Neural crest cell (in vitro differentiated cells): Measurements from ENCODE around the gene SLC22A7. TPM values are rescaled to one million over a fixed set of nuclear protein-coding genes. Genes with fewer than 3 reads are reported as not detected.

Experiments
- DNase-seq: peaks from one replicate; pipeline ENCODE4 v3.0.0; 2021; ENCODE audit warnings: low read depth, mixed read lengths, low spot score
- H3K27ac Mint-ChIP-seq: one replicate; pipeline ENCODE4 v1.8.0; 2021; ENCODE audit warnings: mild to moderate bottlenecking, mixed read lengths; ENCODE audit not compliant: unreplicated experiment
- H3K27me3 Mint-ChIP-seq: 2 replicates; pipeline ENCODE4 v1.8.0; 2021; ENCODE audit warnings: low read depth, mild to moderate bottlenecking, mixed read lengths
- H3K36me3 Mint-ChIP-seq: 2 replicates; pipeline ENCODE4 v1.8.0; 2021; ENCODE audit warnings: low read depth, mild to moderate bottlenecking, mixed read lengths
- H3K4me1 Mint-ChIP-seq: 2 replicates; pipeline ENCODE4 v1.8.0; 2021; ENCODE audit warnings: mixed read lengths
- H3K4me3 Mint-ChIP-seq: one replicate; pipeline ENCODE4 v1.8.0; 2021; ENCODE audit warnings: mild to moderate bottlenecking, mixed read lengths
- H3K9me3 Mint-ChIP-seq: 2 replicates; pipeline ENCODE4 v1.8.0; 2021; ENCODE audit warnings: mixed read lengths
- CTCF ChIP-seq: fragments of 200-600 bp; sonication (generic); conservative IDR thresholded peaks from 2 replicates; pipeline ENCODE4 v1.5.0; 2021; ENCODE audit warnings: antibody characterized with exemption, mild to moderate bottlenecking
- total RNA-seq: library from RNA; stranded (reverse); gene quantifications from 2 replicates; pipeline ENCODE4 v1.2.1, GENCODE V29; 2021

Gene SLC22A7
- total RNA-seq, 1 donor from 2014 or later, result 0.37 TPM

DNA sequence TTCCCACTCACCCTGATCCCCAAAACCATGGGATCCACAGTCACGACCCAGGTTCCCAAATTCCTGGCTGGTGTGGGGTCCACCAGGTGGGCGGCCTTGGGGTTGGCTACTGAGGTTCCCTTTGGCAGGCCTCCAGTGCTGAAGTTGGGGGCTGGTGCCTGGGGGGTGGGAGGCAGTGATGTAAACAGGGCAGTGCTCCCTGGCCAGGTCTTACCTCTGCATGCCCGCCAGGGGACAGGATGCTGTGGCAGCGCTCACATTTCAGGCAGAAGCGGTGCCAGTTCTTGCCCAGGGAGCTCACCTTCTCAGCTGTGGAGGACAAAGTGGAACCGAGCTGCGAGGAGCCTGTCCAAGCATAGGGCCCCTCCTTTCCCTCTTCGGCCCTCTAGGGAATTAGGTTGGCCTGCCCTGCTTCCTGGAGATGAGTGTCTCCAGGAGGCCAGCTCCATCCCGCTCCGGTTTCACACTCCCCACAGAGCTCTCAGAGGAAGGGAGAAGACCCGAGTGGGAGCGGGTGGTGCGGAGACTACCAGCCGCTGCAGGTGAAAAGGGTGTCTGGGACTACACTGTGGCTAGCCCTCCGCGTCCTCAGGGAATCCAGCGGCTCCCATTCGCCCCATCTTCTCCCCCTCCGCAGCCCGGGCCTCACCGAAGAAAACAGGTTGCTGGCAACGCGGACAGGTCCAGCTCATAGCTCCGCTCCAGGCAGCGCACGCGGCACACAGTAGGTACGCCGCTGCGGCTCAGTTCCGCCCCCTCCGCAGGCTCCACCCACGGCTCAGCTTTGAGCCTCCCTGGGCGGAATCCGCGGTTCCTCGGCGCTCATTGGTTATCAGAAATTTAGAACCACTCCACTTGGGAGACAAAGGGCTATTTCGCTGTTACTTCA lies 10.3 kb downstream of the SLC22A7 start, which contains the start of gene CRIP3:
Gene CRIP3 (minus strand): TSS at position 726 of the 889 bp plus-strand sequence. CDS start 34 bp downstream, at position 692.
- no peaks in the 10 kb centered on the region for H3K36me3 Mint-ChIP-seq
- DNase-seq, result no peak
- peak within 1 kb of the TSS; percentile 70 for H3K27ac Mint-ChIP-seq

DNA sequence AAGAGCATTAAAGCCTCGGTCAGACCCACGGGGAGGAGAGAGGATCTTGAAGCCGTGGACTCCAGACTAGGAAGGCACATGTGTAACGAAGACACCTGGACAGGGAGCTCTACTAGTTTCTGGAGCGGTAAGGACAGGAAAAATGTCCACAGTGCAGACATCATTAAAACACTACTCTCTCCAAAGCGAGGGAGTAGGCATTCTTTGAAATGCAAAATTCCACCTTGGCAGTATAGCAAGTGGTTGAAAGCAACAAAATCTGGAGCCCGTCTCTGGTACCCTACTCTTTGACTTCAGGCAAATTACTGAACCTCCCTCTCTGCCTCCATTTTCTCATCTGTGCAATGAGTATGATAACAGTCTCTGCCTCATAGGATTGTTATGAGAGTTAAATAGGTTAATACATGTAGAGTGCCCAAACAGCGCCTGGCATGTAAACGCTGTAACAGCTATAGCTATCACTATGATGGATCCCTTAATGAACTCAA lies 11.0 kb downstream of the SLC22A7 start:
- peak overlapping the region; percentile 56 for H3K4me3 Mint-ChIP-seq
- peaks cover 5% of the 10 kb centered on the region for H3K4me1 Mint-ChIP-seq
- peaks cover 32% of the 10 kb centered on the region for H3K27me3 Mint-ChIP-seq
- no peak for TF ChIP-seq CTCF
- peak overlapping the region; percentile 70 for H3K27ac Mint-ChIP-seq
- H3K9me3 Mint-ChIP-seq, result no peaks in the 10 kb centered on the region
- no peak for DNase-seq
- no peaks in the 10 kb centered on the region for H3K36me3 Mint-ChIP-seq

More for the DNA sequence above, 10.3 kb downstream of the SLC22A7 start, which contains the start of gene CRIP3:
- Mint-ChIP-seq H3K9me3 (no peaks in the 10 kb centered on the region), H3K4me3 (peak within 1 kb of the TSS; percentile 56), H3K4me1 (peaks cover 5% of the 10 kb centered on the region), H3K27me3 (peaks cover 32% of the 10 kb centered on the region)
- TF ChIP-seq CTCF, result peak; percentile 33

- H3K4me1 Mint-ChIP-seq, result peaks cover 5% of the 10 kb centered on the region
- no peak overlapping the region for H3K27ac Mint-ChIP-seq
- peaks cover 32% of the 10 kb centered on the region for H3K27me3 Mint-ChIP-seq
- no peak for DNase-seq
- no peaks in the 10 kb centered on the region for H3K9me3 Mint-ChIP-seq
- no peaks in the 10 kb centered on the region for H3K36me3 Mint-ChIP-seq
- TF ChIP-seq CTCF, result no peak
- no peak overlapping the region for H3K4me3 Mint-ChIP-seq
Measured at GRCh38 chr6:43310134-43310533, 12.1 kb downstream of the SLC22A7 start.

GRCh38 chr6:43310624-43311023 lies 12.6 kb downstream of the SLC22A7 start:
- no peak for TF ChIP-seq CTCF
- H3K36me3 Mint-ChIP-seq, result no peaks in the 10 kb centered on the region
- H3K27me3 Mint-ChIP-seq, result peaks cover 32% of the 10 kb centered on the region
- H3K9me3 Mint-ChIP-seq, result no peaks in the 10 kb centered on the region
- no peak overlapping the region for H3K27ac Mint-ChIP-seq
- H3K4me1 Mint-ChIP-seq, result peaks cover 5% of the 10 kb centered on the region
- no peak overlapping the region for H3K4me3 Mint-ChIP-seq
- no peak for DNase-seq

DNA sequence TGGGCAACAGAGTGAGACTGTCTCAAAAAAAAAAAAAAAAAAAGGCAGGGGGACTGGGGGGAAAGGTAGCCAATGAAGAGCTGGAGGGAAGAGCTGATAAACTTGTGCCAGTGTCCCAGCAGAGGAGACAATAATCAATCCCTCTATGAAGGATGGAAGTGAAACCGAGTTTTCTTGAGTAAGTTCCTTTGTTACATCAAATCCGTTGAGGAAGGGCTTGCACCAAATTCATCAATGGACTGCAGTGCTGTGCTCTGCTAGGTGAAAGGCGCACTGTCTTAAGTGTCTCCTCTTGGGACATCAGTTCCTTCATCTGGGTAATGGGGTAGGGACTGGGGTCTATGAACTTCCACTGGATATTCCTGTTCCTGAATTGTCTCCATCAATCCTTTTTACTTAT lies 13.6 kb downstream of the SLC22A7 start:
- H3K4me1 Mint-ChIP-seq, result peaks cover 5% of the 10 kb centered on the region
- no peak for DNase-seq
- H3K27ac Mint-ChIP-seq, result no peak overlapping the region
- H3K36me3 Mint-ChIP-seq, result no peaks in the 10 kb centered on the region
- no peaks in the 10 kb centered on the region for H3K9me3 Mint-ChIP-seq
- no peak for TF ChIP-seq CTCF
- no peak overlapping the region for H3K4me3 Mint-ChIP-seq
- H3K27me3 Mint-ChIP-seq, result peaks cover 30% of the 10 kb centered on the region
